ENCODE measurements around the gene EIF4G3. TPM values are rescaled to one million over a fixed set of nuclear protein-coding genes. Genes with fewer than 3 reads are reported as not detected.
A peak's percentile ranks its signal among the peaks of the same experiment; 100 is the strongest.

The EIF4G3 gene
- polyA plus RNA-seq, 3 donors, result 5.1 to 34.2 (median 5.8) TPM

DNA sequence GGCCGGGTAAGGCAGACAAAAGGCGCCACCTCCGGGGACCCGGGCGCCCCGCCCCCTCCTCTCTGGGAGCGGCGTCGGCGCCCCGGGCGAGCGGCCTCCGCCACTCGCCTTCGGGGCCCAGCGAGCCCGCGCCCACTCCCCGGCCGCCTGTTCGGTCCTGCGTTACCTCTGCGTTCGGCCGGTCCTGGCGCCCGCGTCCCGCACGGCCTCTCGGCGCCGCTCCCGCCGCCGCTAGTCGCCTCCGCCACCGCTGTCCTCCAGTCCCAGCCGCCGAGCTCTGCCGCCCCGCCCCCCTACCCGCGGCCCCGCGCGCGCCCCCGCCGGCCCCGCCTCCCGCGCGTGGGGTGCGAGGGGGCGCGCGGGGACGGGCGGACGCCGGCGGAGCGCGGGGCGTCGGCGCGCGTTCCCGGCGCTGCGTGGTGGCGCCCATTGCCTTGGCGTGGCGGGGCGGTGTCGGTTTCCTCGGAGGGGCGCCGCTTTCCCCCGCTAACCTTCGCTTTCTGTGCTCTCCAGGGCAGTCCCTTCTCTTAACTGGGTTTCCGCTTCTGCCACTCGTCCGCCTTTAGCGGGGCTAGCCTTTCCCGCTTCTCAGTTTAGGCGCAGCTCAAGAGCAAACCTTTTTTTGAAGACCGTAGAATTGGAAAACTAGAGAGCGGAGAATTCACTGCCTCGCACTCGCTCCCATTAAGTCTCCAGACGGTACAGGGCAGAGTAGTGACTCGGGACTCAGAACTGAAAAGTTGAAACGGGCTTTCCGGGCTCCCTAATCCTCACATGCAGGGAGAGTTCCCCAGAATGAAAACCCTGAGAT is 389.5 kb downstream of the EIF4G3 start, which contains the start of gene HP1BP3:
Gene HP1BP3 (minus strand): TSS at position 279 of the 811 bp plus-strand sequence. CDS start 6,867 bp downstream, outside the sequence.
- peak within 1 kb of the TSS; percentile 90 to 99 (median 93) for H3K4me3 ChIP-seq (replicated peaks in 1 of 3; ENCODE audit: low read depth in 2 of 3, low read length in 3 of 3)
- peak within 1 kb of the TSS; percentile 83 for H3K4me2 ChIP-seq (replicated peaks; ENCODE audit: extremely low read depth, low read length, poor library complexity, severe bottlenecking)
- no peaks in the 10 kb centered on the region for H3K9me3 Mint-ChIP-seq
- H3K27me3 ChIP-seq (ENCODE audit: control insufficient read depth in 2 of 2, insufficient read depth in 2 of 2, low read length in 2 of 2), result no peaks in the 10 kb centered on the region
- peaks cover 45% of the 10 kb centered on the region for H3K79me2 ChIP-seq (ENCODE audit: insufficient read depth, low read length)
- H3K4me1 Mint-ChIP-seq, result peaks cover 31% of the 10 kb centered on the region
- no peaks in the 10 kb centered on the region for H3K36me3 Mint-ChIP-seq
- peak within 1 kb of the TSS; percentile 93 to 99 (median 96) for H3K27ac Mint-ChIP-seq
- no peaks in the 10 kb centered on the region for H3K9me3 ChIP-seq (replicated peaks in 1 of 2; ENCODE audit: control insufficient read depth in 1 of 2, insufficient read depth in 1 of 2, low read length in 2 of 2)
- H3K36me3 ChIP-seq (replicated peaks in 1 of 2; ENCODE audit: control insufficient read depth in 1 of 2, insufficient read depth in 2 of 2, low read length in 2 of 2), result no peaks in the 10 kb centered on the region
- intact Hi-C loops (cut with micrococcal nuclease), result loop anchor here in 1 of 2 donors (5.0 kb wide), 1 partner anchor 55 kb away; the partner anchor contains the start of gene SH2D5
- WGBS (ENCODE audit: insufficient coverage), result under 1% methylated on average over 97 of the region's 99 CpGs
- peak within 1 kb of the TSS; percentile 90 to 94 for H3K27ac ChIP-seq (ENCODE audit: low read depth in 1 of 2, low read length in 2 of 2)
- peak; percentile 41 to 63 (median 58) for DNase-seq
- peaks cover 23 to 29% of the 10 kb centered on the region in 2 donors for H3K4me1 ChIP-seq (ENCODE audit: control insufficient read depth in 1 of 2, insufficient read depth in 2 of 2, low read length in 2 of 2)
- H2AFZ ChIP-seq (ENCODE audit: insufficient read depth, low read depth, low read length, poor library complexity, severe bottlenecking), result peak within 1 kb of the TSS; percentile 97
- H4K20me1 ChIP-seq (ENCODE audit: insufficient read depth, low read length), result peaks cover 37% of the 10 kb centered on the region
- H3K4me3 Mint-ChIP-seq, result peak within 1 kb of the TSS; percentile 97 to 99
- H3K9ac ChIP-seq (ENCODE audit: insufficient read depth, low read length, poor library complexity, severe bottlenecking), result peak within 1 kb of the TSS; percentile 91
- H3K27me3 Mint-ChIP-seq (ENCODE audit: low read depth in 3 of 3), result peaks cover 0 to 3% (median 0%) of the 10 kb centered on the region in 3 donors
- no peak for TF ChIP-seq CTCF (IDR thresholded peaks at IDR 0.05)

- Histone ChIP-seq H2AFZ (ENCODE audit: insufficient read depth, low read depth, low read length, poor library complexity, severe bottlenecking) (peak overlapping the region; percentile 97), H3K4me2 (replicated peaks; ENCODE audit: extremely low read depth, low read length, poor library complexity, severe bottlenecking) (peak overlapping the region; percentile 83), H4K20me1 (ENCODE audit: insufficient read depth, low read length) (peaks cover 45% of the 10 kb centered on the region), H3K36me3 (replicated peaks in 1 of 2; ENCODE audit: control insufficient read depth in 1 of 2, insufficient read depth in 2 of 2, low read length in 2 of 2) (no peaks in the 10 kb centered on the region), H3K27me3 (ENCODE audit: control insufficient read depth in 2 of 2, insufficient read depth in 2 of 2, low read length in 2 of 2) (no peaks in the 10 kb centered on the region), H3K79me2 (ENCODE audit: insufficient read depth, low read length) (peaks cover 53% of the 10 kb centered on the region), H3K4me3 (replicated peaks in 1 of 3; ENCODE audit: low read depth in 2 of 3, low read length in 3 of 3) (peak overlapping the region; percentile 79 to 99 (median 90)), H3K4me1 (ENCODE audit: control insufficient read depth in 1 of 2, insufficient read depth in 2 of 2, low read length in 2 of 2) (peaks cover 23 to 29% of the 10 kb centered on the region in 2 donors), H3K9ac (ENCODE audit: insufficient read depth, low read length, poor library complexity, severe bottlenecking) (peak overlapping the region; percentile 91), H3K9me3 (replicated peaks in 1 of 2; ENCODE audit: control insufficient read depth in 1 of 2, insufficient read depth in 1 of 2, low read length in 2 of 2) (no peaks in the 10 kb centered on the region), H3K27ac (ENCODE audit: low read depth in 1 of 2, low read length in 2 of 2) (peak overlapping the region; percentile 80 to 94)
- H3K36me3 Mint-ChIP-seq, result no peaks in the 10 kb centered on the region
- H3K27me3 Mint-ChIP-seq (ENCODE audit: low read depth in 3 of 3), result peaks cover 0 to 3% (median 0%) of the 10 kb centered on the region in 3 donors
- H3K4me1 Mint-ChIP-seq, result peaks cover 31% of the 10 kb centered on the region
- TF ChIP-seq CTCF (IDR thresholded peaks at IDR 0.05), result no peak
- H3K27ac Mint-ChIP-seq, result peak overlapping the region; percentile 93 to 99 (median 96)
- DNase-seq, result peak; percentile 91 to 92 (median 91)
- no peaks in the 10 kb centered on the region for H3K9me3 Mint-ChIP-seq
- H3K4me3 Mint-ChIP-seq, result peak overlapping the region; percentile 97 to 99
- intact Hi-C loops (cut with micrococcal nuclease), result loop anchor here in 1 of 2 donors (5.0 kb wide), 1 partner anchor 54 kb away; the partner anchor contains the start of gene SH2D5
- under 1% methylated on average over 72 of the region's 102 CpGs for WGBS (ENCODE audit: insufficient coverage)
Measured at GRCh38 chr1:20786253-20787028, 390.3 kb downstream of the EIF4G3 start.
